LNCaP clone FGC (cell line): ENCODE data around the gene PTGFR.

Experiments used
- DNase-seq: peaks from one replicate; pipeline ENCODE4 v3.0.0-alpha.2; 2011; ENCODE audit warnings: low read depth
- H3K4me3 ChIP-seq: 2 replicates; pipeline ENCODE4 v1.5.1; 2011; ENCODE audit warnings: mild to moderate bottlenecking, low read depth, low read length, control low read depth
- CTCF ChIP-seq: IDR thresholded peaks from 2 replicates; pipeline ENCODE4 v1.5.1; 2012; ENCODE audit warnings: mild to moderate bottlenecking; ENCODE audit not compliant: control insufficient read depth, insufficient read depth; ENCODE audit errors: extremely low read depth

The PTGFR gene

GRCh38 chr1:78519446-78519845 lies 28.7 kb downstream of the PTGFR start:
- no peak for TF ChIP-seq CTCF
- DNase-seq, result no peak
- H3K4me3 ChIP-seq, result no peak overlapping the region

DNA sequence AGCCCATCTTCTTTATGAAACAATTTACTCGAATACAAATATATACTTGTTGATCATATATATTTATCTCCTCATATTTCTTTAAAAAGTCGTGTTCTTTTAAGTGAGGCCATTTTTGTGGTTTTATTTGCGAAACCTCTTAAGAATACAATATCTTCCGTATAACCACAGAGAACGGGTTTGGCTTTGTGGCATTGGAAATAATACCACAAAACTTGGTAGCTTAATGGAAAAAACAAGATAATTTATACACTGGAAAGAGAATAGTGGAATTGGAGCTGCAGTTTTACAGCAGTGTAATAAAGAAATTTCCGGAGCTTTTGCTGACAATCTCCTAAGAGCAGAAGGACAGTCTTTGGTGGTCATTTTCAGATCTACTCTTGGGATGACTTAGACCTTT lies 29.4 kb downstream of the PTGFR start:
- no peak for TF ChIP-seq CTCF
- H3K4me3 ChIP-seq, result no peak overlapping the region
- no peak for DNase-seq

DNA sequence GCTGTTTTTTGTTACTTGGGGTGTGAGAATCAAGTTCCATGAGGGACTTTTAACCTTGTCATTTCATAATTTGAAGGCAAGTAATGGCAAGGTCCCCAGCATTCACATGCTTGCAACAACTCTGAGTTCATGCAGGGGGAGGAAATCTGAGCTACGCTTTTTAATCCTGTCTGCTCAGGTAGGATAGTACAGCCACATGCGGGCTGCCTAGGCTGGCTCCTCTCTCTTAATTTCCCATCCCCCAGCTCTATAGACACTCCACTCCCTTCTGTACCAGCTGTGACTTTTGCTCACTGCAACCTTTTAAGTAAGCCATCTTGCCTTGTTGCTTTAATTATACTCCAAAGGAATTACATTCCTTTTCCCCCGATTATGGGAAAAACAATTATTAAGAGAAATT lies 30.1 kb downstream of the PTGFR start:
- DNase-seq, result no peak
- no peak for TF ChIP-seq CTCF
- no peak overlapping the region for H3K4me3 ChIP-seq

DNA sequence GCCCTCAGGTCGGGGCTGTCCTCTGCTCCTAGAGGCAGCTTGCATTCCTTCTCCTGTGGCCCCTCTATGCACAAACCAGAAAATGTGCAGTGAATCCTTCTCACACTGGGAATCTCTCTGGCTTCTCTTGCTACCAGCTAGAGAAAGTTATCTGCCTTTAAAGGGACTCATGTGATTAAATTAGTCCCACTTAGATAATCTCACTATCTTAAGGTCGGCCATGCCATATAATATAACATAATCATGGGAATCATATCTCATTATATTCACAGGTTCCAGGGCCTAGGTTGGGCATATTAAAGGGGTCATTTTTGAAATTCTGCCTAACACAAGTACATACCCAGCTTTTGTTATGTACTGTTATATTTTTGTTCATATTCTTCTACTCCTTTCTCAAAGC lies 31.4 kb downstream of the PTGFR start:
- TF ChIP-seq CTCF, result no peak
- DNase-seq, result no peak
- H3K4me3 ChIP-seq, result no peak overlapping the region

DNA sequence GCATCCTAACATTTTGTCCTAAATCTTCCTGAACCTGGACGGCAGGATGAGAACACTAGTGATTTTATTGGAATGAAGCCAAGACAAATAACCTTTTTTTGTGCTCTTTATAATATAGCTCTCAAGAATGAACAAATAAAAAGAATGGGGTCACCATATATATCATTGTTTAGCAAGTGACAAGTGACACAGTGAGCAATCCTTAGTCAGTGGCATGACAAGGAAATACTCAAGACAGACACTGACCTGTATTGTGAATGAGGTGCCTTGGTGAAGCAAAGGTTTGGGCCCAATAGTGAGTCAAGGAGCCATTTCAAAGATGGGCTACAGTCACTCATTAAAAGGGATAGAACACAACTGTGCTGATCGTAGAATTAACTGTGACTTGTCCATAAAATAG lies 35.7 kb downstream of the PTGFR start:
- no peak overlapping the region for H3K4me3 ChIP-seq
- TF ChIP-seq CTCF, result no peak
- no peak for DNase-seq

DNA sequence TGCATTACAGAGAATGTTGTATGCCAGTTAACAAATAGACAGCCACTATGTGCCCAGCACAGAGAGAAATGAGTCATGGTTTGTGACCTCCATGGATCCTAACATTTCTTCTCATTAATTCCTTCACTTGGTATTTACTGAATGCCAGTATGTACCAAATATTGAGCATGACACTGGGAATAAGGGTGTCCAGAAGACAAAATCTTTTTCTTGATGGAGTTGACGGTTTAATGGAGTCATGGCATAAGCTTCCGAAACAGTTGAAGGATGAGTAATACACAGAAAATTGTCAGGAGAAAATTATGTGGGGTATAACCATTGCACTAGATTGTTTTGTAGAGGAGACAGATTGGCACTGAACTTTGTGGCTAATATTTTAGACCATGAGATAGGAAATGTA lies 36.9 kb downstream of the PTGFR start:
- H3K4me3 ChIP-seq, result no peak overlapping the region
- TF ChIP-seq CTCF, result no peak
- DNase-seq, result no peak

DNA sequence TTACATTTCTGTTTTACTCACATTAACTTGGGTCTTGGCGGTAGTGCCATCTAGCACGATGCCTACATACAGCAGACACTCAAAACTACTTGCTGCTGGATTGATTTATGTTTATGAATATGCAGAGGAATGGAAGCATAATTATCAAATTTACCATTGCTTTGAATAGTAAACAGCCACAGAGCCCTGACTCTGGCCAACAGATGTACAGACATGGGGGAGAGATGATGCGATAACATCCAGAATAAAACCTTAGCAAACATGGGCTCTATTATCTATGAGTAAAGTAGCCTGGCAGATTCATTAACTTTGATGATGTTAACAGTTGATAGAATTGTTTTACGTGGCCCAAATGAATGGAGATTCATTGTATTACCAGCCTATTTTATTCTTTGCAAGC lies 42.8 kb downstream of the PTGFR start:
- no peak overlapping the region for H3K4me3 ChIP-seq
- no peak for DNase-seq
- TF ChIP-seq CTCF, result no peak
